ENCODE results near the gene VN1R5. TPM values are rescaled to one million over a fixed set of nuclear protein-coding genes. Genes with fewer than 3 reads are reported as not detected.

VN1R5 gene
- total RNA-seq (2022; extraction: Qiagen RNA extraction; ENCODE audit: low read depth), result not detected in 5 replicates

GRCh38 chr1:247255772-247256171 lies at the start of gene VN1R5:
VN1R5 (plus strand) TSS chr1:247256072.

Other genes starting within 250 kb of the VN1R5 start
- 2.1 to 3.4 TPM (median 2.7 TPM) in 5 replicates for gene ZNF695, start 248.0 kb upstream of the VN1R5 start, total RNA-seq (2022; extraction: Qiagen RNA extraction; ENCODE audit: low read depth)
- gene ZNF670, start 177.3 kb upstream of the VN1R5 start, total RNA-seq (2022; extraction: Qiagen RNA extraction; ENCODE audit: low read depth), result 2.8 to 6.2 TPM (median 3.2 TPM) in 5 replicates
- gene ZNF669, start 151.7 kb upstream of the VN1R5 start, total RNA-seq (2022; extraction: Qiagen RNA extraction; ENCODE audit: low read depth), result 3.0 to 6.4 TPM (median 3.8 TPM) in 5 replicates
- gene ZNF124, start 84.1 kb upstream of the VN1R5 start, total RNA-seq (2022; extraction: Qiagen RNA extraction; ENCODE audit: low read depth), result 3.9 to 5.3 TPM (median 5.1 TPM) in 5 replicates
- 12.6 to 21.5 TPM (median 17.4 TPM) in 5 replicates for gene ZNF496, start 75.8 kb downstream of the VN1R5 start, total RNA-seq (2022; extraction: Qiagen RNA extraction; ENCODE audit: low read depth)
- not detected in 5 replicates for gene NLRP3, start 160.1 kb downstream of the VN1R5 start, total RNA-seq (2022; extraction: Qiagen RNA extraction; ENCODE audit: low read depth)
- not detected in 5 replicates for gene OR2B11, start 202.0 kb downstream of the VN1R5 start, total RNA-seq (2022; extraction: Qiagen RNA extraction; ENCODE audit: low read depth)

Measured in A549 treated with ZK216348 at 1 μM for 4 hours (cell line).